ENCODE results near the gene GRM7.

GRCh38 chr3:7242303-7242635 lies 381.4 kb downstream of the GRM7 start:
- TF ChIP-seq CTCF (IDR thresholded peaks at IDR 0.05 in 8 of 11, conservative IDR thresholded peaks at IDR 0.05 in 3 of 11) (no peak), POLR2A (IDR thresholded peaks at IDR 0.05) (no peak)
